SK-N-MC (cell line): ENCODE results near the gene PEPD.

Experiments
- EZH2 ChIP-seq: fragments of 200-600 bp; sonication (generic); IDR thresholded peaks from one replicate; pipeline ENCODE4 v1.6.1; 2017; ENCODE audit warnings: antibody characterized with exemption
- POLR2AphosphoS5 ChIP-seq: IDR thresholded peaks from 2 replicates; pipeline ENCODE4 v1.6.1; 2012; ENCODE audit warnings: mild to moderate bottlenecking, low read depth, low read length, borderline replicate concordance

DNA sequence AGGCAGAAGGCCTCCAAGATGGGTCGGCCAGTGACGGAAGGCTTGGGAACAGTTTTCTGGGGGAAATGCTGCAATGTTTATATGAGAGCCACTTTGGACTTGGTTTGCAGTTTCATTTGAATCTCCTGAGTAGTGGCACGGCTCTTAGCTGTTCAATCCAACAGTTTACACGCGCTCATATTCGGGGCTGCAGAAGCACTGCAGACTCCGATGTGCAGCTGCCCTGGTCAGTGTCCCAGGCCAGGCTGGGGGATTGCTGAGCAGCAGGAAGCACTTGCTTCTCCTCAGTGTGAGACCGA lies 116.4 kb downstream of the PEPD start:
- no peak for TF ChIP-seq EZH2
- no peak for TF ChIP-seq POLR2AphosphoS5
